Sigmoid colon (tissue), 4 donors: ENCODE data around the gene C10orf105.

Experiments used
- CTCF ChIP-seq, 4 experiments: fragments of 450-650 bp in 3 of 4; fragments of 200-600 bp in 1 of 4; IDR thresholded peaks; one replicate each; pipeline ENCODE4 v1.5.1; 2016 to 2019; ENCODE audit warnings: antibody characterized with exemption in 4 of 4, mild to moderate bottlenecking in 3 of 4, moderate library complexity in 2 of 4
- POLR2A ChIP-seq, 2 donors: fragments of 450-650 bp; IDR thresholded peaks; one replicate each; pipeline ENCODE4 v1.6.1; 2016; ENCODE audit warnings: antibody characterized with exemption in 2 of 2, mild to moderate bottlenecking in 2 of 2, moderate library complexity in 2 of 2
- POLR2AphosphoS5 ChIP-seq, 4 donors: sonication (generic); formaldehyde crosslinking; IDR thresholded peaks; one replicate each; pipeline ENCODE4 v1.6.1; 2017; ENCODE audit warnings: antibody characterized with exemption in 4 of 4

GRCh38 chr10:71734797-71735196 lies 15.2 kb upstream of the C10orf105 start:
- TF ChIP-seq CTCF (IDR thresholded peaks at IDR 0.05) (no peak), POLR2A (IDR thresholded peaks at IDR 0.05) (no peak), POLR2AphosphoS5 (IDR thresholded peaks at IDR 0.05) (no peak)
